Measurements from ENCODE around the gene MKKS. TPM values are rescaled to one million over a fixed set of nuclear protein-coding genes. Genes with fewer than 3 reads are reported as not detected.
A peak's percentile ranks its signal among the peaks of the same experiment; 100 is the strongest.
"Not testable (repeated sequence)": the region's sequence is repeated elsewhere in the genome, so short reads cannot be mapped to it uniquely, and the experiment has no call there.

The MKKS gene
- total RNA-seq, 2 experiments from 2014 or later: 3.8 to 4.2 TPM

DNA sequence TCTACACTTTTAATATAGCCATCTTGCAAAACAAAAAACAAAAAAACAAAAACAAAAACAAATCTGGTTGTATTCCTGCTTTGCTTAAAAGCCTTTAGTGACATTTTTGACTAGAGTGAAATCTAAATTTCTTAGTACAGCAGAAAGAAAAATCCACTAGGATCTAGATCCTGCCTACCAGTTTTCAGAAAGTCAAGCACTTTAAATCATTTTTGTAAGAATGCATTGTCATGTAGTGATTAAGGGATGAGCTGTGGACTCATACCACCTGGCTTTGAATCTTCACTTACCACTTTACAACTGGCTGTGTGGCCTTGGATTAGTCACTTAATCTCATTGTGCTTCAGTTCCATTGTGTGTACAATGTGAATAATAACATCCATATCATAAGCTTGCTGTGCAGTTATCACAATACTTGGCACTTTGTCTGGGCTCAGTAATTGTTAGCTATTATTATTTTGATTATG lies 4.0 kb downstream of the MKKS start:
- CTCF ChIA-PET: interaction anchor here (0.5 to 4.9 kb wide), 7 partner anchors 9 to 452 kb away, joined by 3 to 36 read pairs (median 3); no protein-coding TSS in a partner anchor
- Mint-ChIP-seq H3K9me3 (no peaks in the 10 kb centered on the region), H3K4me1 (ENCODE audit: low read depth) (peaks cover 49% of the 10 kb centered on the region), H3K27ac (no peak overlapping the region), H3K27me3 (ENCODE audit: low read depth) (no peaks in the 10 kb centered on the region), H3K36me3 (ENCODE audit: low read depth) (peaks cover 10% of the 10 kb centered on the region), H3K4me3 (no peak overlapping the region)
- intact Hi-C loops (cut with micrococcal nuclease): loop anchor here (1.0 to 5.0 kb wide), 2 partner anchors 79 to 813 kb away; no protein-coding TSS in a partner anchor
- DNase-seq: no peak

DNA sequence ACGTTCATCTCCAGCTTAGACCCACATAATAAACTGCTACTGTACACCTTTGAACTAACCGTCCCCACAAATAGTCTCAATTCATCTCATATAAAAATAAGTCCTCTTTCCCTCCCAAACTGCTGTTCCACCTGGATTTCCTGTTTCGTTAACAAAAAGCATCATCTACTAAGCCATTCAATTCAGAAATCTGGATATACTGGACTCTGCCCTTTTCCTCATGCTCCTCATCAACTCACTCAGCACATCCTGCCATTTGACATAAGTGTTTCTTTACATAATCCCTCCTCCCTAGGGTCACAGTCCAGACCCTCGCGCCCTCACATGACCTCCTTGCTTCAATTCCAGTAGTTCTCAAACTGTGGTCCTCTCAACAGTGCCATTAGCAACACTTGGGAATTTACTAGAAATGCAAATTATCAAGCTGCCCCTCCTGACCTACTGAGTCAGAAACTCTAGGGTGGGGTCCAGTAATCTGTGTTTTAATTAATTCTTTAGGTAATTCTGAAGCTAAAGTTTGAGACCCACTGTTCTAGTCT lies 4.5 kb downstream of the MKKS start:
- Mint-ChIP-seq H3K36me3 (ENCODE audit: low read depth) (peaks cover 10% of the 10 kb centered on the region), H3K9me3 (no peaks in the 10 kb centered on the region), H3K4me3 (no peak overlapping the region), H3K27ac (no peak overlapping the region), H3K4me1 (ENCODE audit: low read depth) (peaks cover 49% of the 10 kb centered on the region), H3K27me3 (ENCODE audit: low read depth) (no peaks in the 10 kb centered on the region)
- CTCF ChIA-PET: interaction anchor here (0.7 to 4.9 kb wide), 4 partner anchors 77 to 451 kb away, joined by 3 to 36 read pairs (median 4); no protein-coding TSS in a partner anchor
- no peak for DNase-seq
- intact Hi-C loops (cut with micrococcal nuclease): loop anchor here (5.0 kb wide), 1 partner anchor 812 kb away; no protein-coding TSS in a partner anchor

DNA sequence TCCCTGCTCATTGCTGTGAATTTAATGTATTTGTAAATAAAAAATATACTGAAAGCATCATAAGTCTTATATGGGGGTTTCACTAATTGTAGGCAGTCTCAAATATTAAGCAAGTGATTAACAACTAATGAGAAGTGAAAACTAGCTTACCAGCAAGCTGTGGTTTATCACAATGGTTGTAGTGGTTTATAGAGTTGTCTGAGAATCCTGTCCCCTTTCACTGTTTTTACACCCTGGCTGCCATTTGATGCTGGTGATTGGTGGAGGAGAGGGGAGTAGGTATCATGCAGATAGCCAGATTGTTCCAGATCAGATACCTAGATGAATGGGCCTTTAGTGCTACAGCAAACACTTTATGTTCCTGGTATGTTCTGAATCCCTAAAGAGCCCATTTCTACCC lies 6.0 kb downstream of the MKKS start:
- H3K4me1 Mint-ChIP-seq (ENCODE audit: low read depth): peaks cover 47% of the 10 kb centered on the region
- H3K27ac Mint-ChIP-seq: no peak overlapping the region
- DNase-seq: no peak
- no peaks in the 10 kb centered on the region for H3K9me3 Mint-ChIP-seq
- CTCF ChIA-PET: interaction anchor here (0.7 to 4.9 kb wide), 9 partner anchors 8 to 450 kb away, joined by 3 to 36 read pairs (median 4); no protein-coding TSS in a partner anchor
- H3K4me3 Mint-ChIP-seq: no peak overlapping the region
- H3K27me3 Mint-ChIP-seq (ENCODE audit: low read depth): no peaks in the 10 kb centered on the region
- intact Hi-C loops (cut with micrococcal nuclease): loop anchor here (5.0 kb wide), 1 partner anchor 811 kb away; no protein-coding TSS in a partner anchor
- peaks cover 12% of the 10 kb centered on the region for H3K36me3 Mint-ChIP-seq (ENCODE audit: low read depth)

DNA sequence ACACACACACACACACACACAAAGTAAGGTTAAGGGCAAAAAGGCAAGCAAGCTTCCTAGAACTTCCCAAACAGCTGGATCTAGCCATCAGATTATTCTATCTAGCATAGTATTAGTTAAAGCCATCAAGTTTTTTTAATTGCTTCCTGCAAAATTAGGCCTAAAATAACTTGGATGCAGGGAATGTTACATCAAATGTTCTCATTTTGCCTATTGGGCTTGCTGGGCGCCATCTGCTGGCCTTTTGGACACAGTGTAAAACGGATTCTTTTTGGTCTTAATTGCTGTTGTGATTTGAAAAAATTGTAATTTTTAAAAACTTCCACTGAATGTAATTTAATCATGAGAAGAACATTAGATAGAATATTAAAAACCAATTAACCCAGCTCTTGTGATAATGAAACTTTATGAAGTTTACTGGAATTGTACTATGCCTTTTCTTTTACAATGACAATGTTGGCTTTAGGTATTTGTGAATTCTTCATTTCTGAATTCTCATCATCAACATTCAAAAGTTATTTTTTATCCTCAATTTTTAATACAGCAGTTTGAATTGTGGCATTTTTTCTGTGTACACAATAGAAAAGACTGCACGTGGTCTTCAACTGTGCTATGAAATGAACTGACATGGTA lies 6.8 kb downstream of the MKKS start:
- no peak overlapping the region for H3K27ac Mint-ChIP-seq
- intact Hi-C loops (cut with micrococcal nuclease): loop anchor here (1.0 to 5.0 kb wide), 3 partner anchors 111 to 810 kb away; no protein-coding TSS in a partner anchor
- no peak overlapping the region for H3K4me3 Mint-ChIP-seq
- no peaks in the 10 kb centered on the region for H3K27me3 Mint-ChIP-seq (ENCODE audit: low read depth)
- peaks cover 12% of the 10 kb centered on the region for H3K36me3 Mint-ChIP-seq (ENCODE audit: low read depth)
- CTCF ChIA-PET: interaction anchor here (0.6 to 4.9 kb wide), 21 partner anchors 9 to 1020 kb away, joined by 3 to 36 read pairs (median 4); no protein-coding TSS in a partner anchor
- DNase-seq: peak; percentile 63
- H3K9me3 Mint-ChIP-seq: no peaks in the 10 kb centered on the region
- peaks cover 44% of the 10 kb centered on the region for H3K4me1 Mint-ChIP-seq (ENCODE audit: low read depth)

DNA sequence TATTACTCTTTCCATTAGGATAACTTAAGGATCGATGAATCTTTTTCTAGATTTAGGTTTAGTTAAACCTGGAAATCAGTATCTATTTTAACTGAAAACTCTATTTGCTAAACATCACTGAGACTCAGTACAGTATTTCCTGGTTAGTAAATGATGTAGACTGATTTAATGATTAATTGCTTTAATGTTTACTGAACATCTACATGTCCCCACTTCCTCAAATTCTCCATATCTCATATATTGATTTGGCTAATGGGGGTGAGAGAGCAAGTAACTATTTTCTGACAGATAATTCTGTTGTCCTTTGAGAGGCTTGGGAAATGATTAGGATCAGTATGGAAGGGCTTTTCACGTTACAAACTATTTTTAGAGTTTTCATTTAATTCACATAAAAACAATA lies 10.3 kb downstream of the MKKS start:
- CTCF ChIA-PET: no interaction called here
- Mint-ChIP-seq H3K36me3 (ENCODE audit: low read depth) (peaks cover 11% of the 10 kb centered on the region), H3K4me1 (ENCODE audit: low read depth) (peaks cover 22% of the 10 kb centered on the region), H3K9me3 (no peaks in the 10 kb centered on the region), H3K27me3 (ENCODE audit: low read depth) (no peaks in the 10 kb centered on the region), H3K4me3 (no peak overlapping the region), H3K27ac (no peak overlapping the region)
- no peak for DNase-seq
- intact Hi-C loops (cut with micrococcal nuclease): no loop called here

DNA sequence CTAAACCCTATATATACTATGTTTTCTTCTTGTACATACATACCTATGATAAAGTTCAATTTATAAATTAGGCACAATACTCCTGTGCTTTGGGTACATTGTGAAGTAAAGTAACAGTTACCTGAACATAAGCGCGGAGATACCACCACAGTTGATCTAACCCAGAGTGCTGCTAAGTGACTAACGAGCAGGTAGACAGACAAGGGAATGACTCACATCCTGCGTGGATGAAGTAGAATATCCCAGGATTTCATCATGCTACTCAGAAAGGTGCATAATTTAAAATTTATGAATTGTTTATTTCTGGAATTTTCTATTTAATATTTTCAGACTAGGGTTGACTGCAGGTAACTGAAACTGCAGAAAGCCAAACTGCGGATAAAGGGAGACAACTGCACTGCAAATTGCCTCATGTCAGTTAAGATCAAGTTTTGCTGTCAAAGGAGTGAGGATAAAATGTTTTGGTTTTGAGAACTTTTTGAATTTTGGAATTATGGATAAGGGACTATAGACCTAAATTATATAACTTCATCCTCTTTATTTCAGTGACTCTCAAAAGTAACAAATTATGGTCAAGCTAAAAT lies 14.4 kb downstream of the MKKS start:
- no peak for DNase-seq
- Mint-ChIP-seq H3K4me3 (no peak overlapping the region), H3K9me3 (no peaks in the 10 kb centered on the region), H3K4me1 (ENCODE audit: low read depth) (peaks cover 19% of the 10 kb centered on the region), H3K27me3 (ENCODE audit: low read depth) (no peaks in the 10 kb centered on the region), H3K36me3 (ENCODE audit: low read depth) (peaks cover 19% of the 10 kb centered on the region), H3K27ac (peak overlapping the region; percentile 50)
- CTCF ChIA-PET: no interaction called here
- intact Hi-C loops (cut with micrococcal nuclease): no loop called here

DNA sequence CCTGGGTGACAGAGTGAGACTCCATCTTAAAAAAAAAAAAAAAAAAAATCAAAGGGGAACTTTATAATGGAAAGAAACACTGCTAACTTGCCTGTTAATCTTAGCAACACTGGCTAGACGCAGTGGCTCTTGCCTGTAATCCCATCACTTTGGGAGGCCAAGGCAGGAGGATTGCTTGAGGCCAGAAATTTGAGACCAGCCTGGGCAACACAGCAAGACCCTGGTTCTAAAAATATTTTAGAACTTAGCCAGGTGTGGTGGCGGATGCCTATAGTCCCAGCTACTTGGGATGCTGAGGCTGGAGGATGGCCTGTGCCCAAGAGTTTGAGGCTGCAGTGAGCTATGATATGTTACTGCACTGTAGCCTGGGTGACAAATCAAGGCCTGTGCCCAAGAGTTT lies 16.8 kb downstream of the MKKS start:
- H3K27me3 Mint-ChIP-seq (ENCODE audit: low read depth); H3K27ac Mint-ChIP-seq; intact Hi-C loops (cut with micrococcal nuclease); H3K9me3 Mint-ChIP-seq; H3K4me3 Mint-ChIP-seq; DNase-seq: not testable (repeated sequence)
- H3K36me3 Mint-ChIP-seq (ENCODE audit: low read depth): peaks cover 21% of the 10 kb centered on the region
- CTCF ChIA-PET: interaction anchor here (0.5 to 1.9 kb wide), 3 partner anchors 8 to 20 kb away, joined by 3 to 8 read pairs (median 3); no protein-coding TSS in a partner anchor
- H3K4me1 Mint-ChIP-seq (ENCODE audit: low read depth): peaks cover 16% of the 10 kb centered on the region

DNA sequence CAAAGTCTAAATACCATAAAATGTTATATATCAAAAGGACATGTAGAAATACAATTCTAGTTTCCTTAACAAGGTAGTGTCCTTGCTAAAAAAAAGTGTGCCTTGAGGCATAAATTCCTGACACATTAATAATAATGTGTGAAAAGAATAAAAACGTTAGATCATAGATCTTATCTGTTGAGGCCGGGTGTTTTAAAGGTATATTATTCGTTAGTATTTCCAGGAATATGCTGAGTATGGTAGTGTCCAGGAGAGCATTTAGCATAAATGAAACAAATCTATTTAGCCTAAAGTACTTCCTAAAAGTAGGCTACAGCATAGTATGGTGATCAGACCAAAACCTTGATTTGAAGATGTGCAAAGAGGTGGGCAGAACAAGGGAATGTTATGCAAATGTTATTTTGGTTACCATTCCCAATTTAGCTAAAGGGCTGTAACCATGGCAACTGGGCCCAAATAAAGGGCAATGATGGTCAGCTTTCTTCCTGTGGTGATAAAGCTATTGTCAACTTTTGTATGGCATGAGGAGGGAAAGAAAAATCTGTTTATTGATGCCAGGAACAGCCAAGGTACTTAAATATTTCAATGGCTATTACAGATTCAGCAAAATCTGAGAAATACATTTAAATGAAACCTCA lies 18.9 kb downstream of the MKKS start:
- no peak for DNase-seq
- Mint-ChIP-seq H3K9me3 (no peaks in the 10 kb centered on the region), H3K4me3 (no peak overlapping the region), H3K36me3 (ENCODE audit: low read depth) (peaks cover 20% of the 10 kb centered on the region), H3K27ac (no peak overlapping the region), H3K27me3 (ENCODE audit: low read depth) (no peaks in the 10 kb centered on the region), H3K4me1 (ENCODE audit: low read depth) (peaks cover 12% of the 10 kb centered on the region)
- intact Hi-C loops (cut with micrococcal nuclease): no loop called here
- CTCF ChIA-PET: no interaction called here

DNA sequence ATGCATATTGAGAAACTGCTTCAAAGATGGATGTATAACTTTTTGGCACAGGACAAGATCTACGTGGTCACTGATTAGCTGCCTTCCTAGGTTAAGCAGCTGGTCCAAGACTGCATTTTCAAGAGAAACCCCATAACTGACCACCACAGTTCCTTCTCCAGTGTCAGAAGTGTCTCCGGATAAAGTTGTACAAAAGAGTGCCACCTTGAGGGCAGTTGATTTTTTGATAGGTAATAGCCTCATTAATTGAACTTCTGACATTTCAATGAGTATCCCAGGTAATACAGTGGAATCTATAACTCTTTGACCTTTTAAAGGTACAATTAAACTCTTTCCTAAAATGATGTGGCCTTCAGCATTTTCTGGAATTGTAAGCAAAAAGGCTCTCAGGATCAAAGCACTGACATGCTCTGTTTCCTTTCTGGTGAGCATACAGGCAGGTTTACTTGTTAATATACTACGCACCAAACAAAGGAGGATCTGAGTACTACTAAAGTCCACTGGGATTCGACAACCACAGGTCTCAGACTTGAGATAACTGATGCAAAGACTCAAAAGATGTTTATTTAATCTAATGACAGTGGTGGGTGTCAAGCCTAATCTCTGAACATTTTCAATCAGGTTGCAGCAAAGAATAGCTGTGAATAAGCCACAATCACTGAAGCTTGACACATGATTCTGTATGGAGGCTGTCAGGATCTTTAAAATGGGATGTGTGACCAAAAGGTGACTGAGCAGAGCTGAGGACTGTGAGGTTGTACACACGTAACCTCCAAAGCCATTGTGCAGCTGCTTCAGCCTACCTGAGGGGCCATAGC lies 21.2 kb downstream of the MKKS start:
- no peak overlapping the region for H3K27ac Mint-ChIP-seq
- no peak overlapping the region for H3K4me3 Mint-ChIP-seq
- peaks cover 4% of the 10 kb centered on the region for H3K4me1 Mint-ChIP-seq (ENCODE audit: low read depth)
- no peaks in the 10 kb centered on the region for H3K27me3 Mint-ChIP-seq (ENCODE audit: low read depth)
- H3K9me3 Mint-ChIP-seq: no peaks in the 10 kb centered on the region
- DNase-seq: no peak
- CTCF ChIA-PET: interaction anchor here (0.5 to 2.2 kb wide), 5 partner anchors 14 to 773 kb away, joined by 3 to 5 read pairs (median 3); no protein-coding TSS in a partner anchor
- intact Hi-C loops (cut with micrococcal nuclease): no loop called here
- peaks cover 17% of the 10 kb centered on the region for H3K36me3 Mint-ChIP-seq (ENCODE audit: low read depth)

DNA sequence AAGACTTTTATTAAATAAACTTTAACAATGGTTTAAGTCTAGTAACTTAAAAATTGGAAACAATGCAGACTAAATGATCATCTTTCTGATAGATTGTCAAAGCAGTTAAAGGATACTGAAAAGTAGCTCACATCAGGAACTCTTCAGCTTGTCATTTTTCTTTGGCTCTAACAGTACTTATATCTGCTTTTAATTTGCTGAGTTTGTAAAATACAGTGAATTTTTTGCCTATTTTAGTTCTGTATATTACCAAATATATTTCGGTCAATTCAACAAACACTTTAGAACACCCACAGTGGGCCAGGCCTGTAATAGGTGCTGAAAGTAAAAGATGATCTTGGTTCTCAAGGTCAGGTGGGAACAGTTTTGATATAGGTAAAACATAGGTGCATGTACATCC lies 22.3 kb downstream of the MKKS start:
- H3K4me3 Mint-ChIP-seq: no peak overlapping the region
- CTCF ChIA-PET: no interaction called here
- H3K4me1 Mint-ChIP-seq (ENCODE audit: low read depth): no peaks in the 10 kb centered on the region
- H3K27ac Mint-ChIP-seq: no peak overlapping the region
- no peak for DNase-seq
- H3K27me3 Mint-ChIP-seq (ENCODE audit: low read depth): no peaks in the 10 kb centered on the region
- no peaks in the 10 kb centered on the region for H3K9me3 Mint-ChIP-seq
- intact Hi-C loops (cut with micrococcal nuclease): no loop called here
- peaks cover 14% of the 10 kb centered on the region for H3K36me3 Mint-ChIP-seq (ENCODE audit: low read depth)

DNA sequence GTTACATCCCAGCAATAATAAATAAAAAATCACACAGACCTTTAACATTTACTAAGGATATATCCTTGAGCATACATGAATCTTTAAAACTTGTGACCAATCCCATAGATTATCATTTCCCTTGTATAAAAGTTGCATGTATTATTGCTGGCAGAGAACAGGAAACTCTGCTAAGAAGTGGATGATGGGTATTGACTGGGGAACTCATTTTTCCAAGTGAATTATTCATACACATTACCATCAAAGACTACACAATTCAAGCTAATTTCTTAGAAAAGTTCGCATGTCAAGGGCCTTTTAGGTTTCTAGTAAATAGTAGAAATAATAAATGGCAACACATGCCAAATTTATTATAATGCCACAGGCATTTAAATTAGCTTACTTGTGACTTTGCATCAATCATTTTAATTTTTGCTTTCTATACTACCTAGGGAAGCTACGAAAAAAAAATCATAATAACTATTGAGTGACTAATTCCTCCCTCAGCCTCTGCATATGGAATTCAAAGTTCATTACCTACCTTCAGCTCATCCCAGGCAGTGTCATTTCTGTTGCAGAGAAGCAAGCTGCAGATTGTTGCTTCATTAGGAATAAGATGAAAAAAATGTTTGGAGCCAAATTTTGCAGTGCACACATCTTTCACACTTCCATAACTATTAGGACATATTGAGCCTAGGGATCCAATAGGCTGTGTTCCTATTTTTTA lies 25.8 kb downstream of the MKKS start:
- Mint-ChIP-seq H3K27me3 (ENCODE audit: low read depth) (no peaks in the 10 kb centered on the region), H3K9me3 (no peaks in the 10 kb centered on the region), H3K4me1 (ENCODE audit: low read depth) (peaks cover 3% of the 10 kb centered on the region), H3K36me3 (ENCODE audit: low read depth) (peaks cover 14% of the 10 kb centered on the region), H3K27ac (no peak overlapping the region), H3K4me3 (no peak overlapping the region)
- CTCF ChIA-PET: interaction anchor here (3.1 kb wide), 1 partner anchor 19 kb away, joined by 11 read pairs; no protein-coding TSS in a partner anchor
- DNase-seq: no peak
- intact Hi-C loops (cut with micrococcal nuclease): no loop called here
